Pancreas (tissue), 10 donors: ENCODE data around the gene NOTO. TPM values are rescaled to one million over a fixed set of nuclear protein-coding genes. Genes with fewer than 3 reads are reported as not detected.

ENCODE experiments used
- ATAC-seq, 4 donors: fragments of 200-7000 bp; cut with Tn5 transposase; one replicate each; pipeline versions ENCODE4 v1.8.0 to v1.9.1; 2020; ENCODE audit warnings: mild to moderate bottlenecking in 4 of 4, moderate library complexity in 4 of 4
- DNase-seq, 6 donors: peaks; one replicate each; pipeline ENCODE4 v3.0.0-alpha.2; 2020
- FAIRE-seq: peaks from 2 replicates; lab custom pipeline; 2012; peaks lifted over from hg19 to GRCh38; lab: Jason Lieb, UNC
- H3K27ac ChIP-seq, 4 donors: fragments of 200-600 bp; sonication (generic); 1 replicate in 3 of 4; 2 replicates in 1 of 4; pipeline versions ENCODE4 v1.5.0 to v1.8.0; 2020
- H3K27me3 ChIP-seq, 4 donors: fragments of 200-600 bp; one replicate each; pipeline ENCODE4 v1.8.0; 2021
- H3K36me3 ChIP-seq, 3 donors: fragments of 200-600 bp; sonication (generic) in 1 of 3; one replicate each; pipeline versions ENCODE4 v1.5.0 to v1.8.0; 2020 to 2021
- H3K4me1 ChIP-seq, 3 donors: fragments of 200-600 bp; one replicate each; pipeline ENCODE4 v1.8.0; 2021
- H3K4me3 ChIP-seq, 4 donors: fragments of 200-600 bp; sonication (generic) in 2 of 4; one replicate each; pipeline versions ENCODE4 v1.5.0 to v1.8.0; 2020 to 2021
- H3K9me3 ChIP-seq, 4 donors: fragments of 200-600 bp; one replicate each; pipeline ENCODE4 v1.8.0; 2021
- CTCF ChIP-seq, 4 donors: fragments of 200-600 bp; sonication (generic) in 3 of 4; IDR thresholded peaks; one replicate each; pipeline versions ENCODE4 v1.5.0 to v1.8.0; 2021; ENCODE audit warnings: antibody characterized with exemption in 4 of 4
- WGBS, 2 donors: extraction: QIAGEN DNeasy Blood & Tissue Kit; methylation state at CpG; one replicate each; pipeline ENCODE4 v1.1.7; 2013; 5-methylcytosine and 5-hydroxymethylcytosine counted together
- intact Hi-C, 3 donors: fragments of 100-400 bp; cut with DNase I; formaldehyde crosslinking; loops; one replicate each; pipeline versions ENCODE4 v1.11.1 to v1.14.2; 2022
- polyA plus RNA-seq, 2 donors: library from polyadenylated mRNA; stranded (reverse); fragments of 200-250 nt; gene quantifications; one replicate each; pipeline ENCODE4 v1.2.3, GENCODE V29; 2013
- total RNA-seq, 6 donors: library from RNA; stranded (reverse); fragmentation: NEBNext Ultra II Directional in 4 of 6; extraction: Animal tissue kit (Norgen Biotek cat#: 25700) in 4 of 6; gene quantifications; one replicate each; pipeline versions ENCODE4 v1.2.1 to v1.2.4, GENCODE V29; 2021 to 2023
- donor health status: healthy with polysubstance abuse.
- donor health status: DM: no; HTN: no; CAD: no; lungs with moderate emphysema.
- donor health status: DM: no; HTN: no; CAD: no.
- donor health status: control.
- donor health status: control.
- donor health status: Bipolar disorder and iron deficiency.
- donor health status: DM: yes; HTN: yes; CAD: no.
- donor health status: DM: no; HTN: no; CAD: no.
- donor health status: DM: no; HTN: no; CAD: no.
- donor health status: DM: yes; HTN: yes; CAD: no.

Gene NOTO
- total and polyA plus RNA-seq, 8 donors, result not detected

- no peak for TF ChIP-seq CTCF (IDR thresholded peaks at IDR 0.05)
- DNase-seq (no peak), FAIRE-seq (no peak), ATAC-seq (no peak)
- Histone ChIP-seq H3K36me3 (peaks cover 0 to 28% (median 11%) of the 10 kb centered on the region in 3 donors), H3K27ac (no peak overlapping the region), H3K27me3 (no peaks in the 10 kb centered on the region), H3K4me3 (no peak overlapping the region), H3K4me1 (peaks cover 0 to 5% (median 0%) of the 10 kb centered on the region in 3 donors), H3K9me3 (no peaks in the 10 kb centered on the region)
- intact Hi-C loops, result no loop called here
- 91 to 96% methylated on average over 7 of the region's 7 CpGs for WGBS, 2 donors
Measured at GRCh38 chr2:73254343-73255006, 52.1 kb downstream of the NOTO start.

GRCh38 chr2:73255007-73255644 is 52.8 kb downstream of the NOTO start:
- H3K27ac ChIP-seq, result no peak overlapping the region
- peaks cover 0 to 5% (median 0%) of the 10 kb centered on the region in 3 donors for H3K4me1 ChIP-seq
- ATAC-seq (no peak), DNase-seq (peak in 1 of 6 donors; percentile 62), FAIRE-seq (no peak)
- H3K9me3 ChIP-seq, result no peaks in the 10 kb centered on the region
- peaks cover 0 to 21% (median 5%) of the 10 kb centered on the region in 3 donors for H3K36me3 ChIP-seq
- TF ChIP-seq CTCF (IDR thresholded peaks at IDR 0.05), result no peak
- H3K27me3 ChIP-seq, result no peaks in the 10 kb centered on the region
- no peak overlapping the region for H3K4me3 ChIP-seq
- intact Hi-C loops, result no loop called here
- WGBS, 2 donors, result 53% methylated on average over 4 of the region's 4 CpGs

DNA sequence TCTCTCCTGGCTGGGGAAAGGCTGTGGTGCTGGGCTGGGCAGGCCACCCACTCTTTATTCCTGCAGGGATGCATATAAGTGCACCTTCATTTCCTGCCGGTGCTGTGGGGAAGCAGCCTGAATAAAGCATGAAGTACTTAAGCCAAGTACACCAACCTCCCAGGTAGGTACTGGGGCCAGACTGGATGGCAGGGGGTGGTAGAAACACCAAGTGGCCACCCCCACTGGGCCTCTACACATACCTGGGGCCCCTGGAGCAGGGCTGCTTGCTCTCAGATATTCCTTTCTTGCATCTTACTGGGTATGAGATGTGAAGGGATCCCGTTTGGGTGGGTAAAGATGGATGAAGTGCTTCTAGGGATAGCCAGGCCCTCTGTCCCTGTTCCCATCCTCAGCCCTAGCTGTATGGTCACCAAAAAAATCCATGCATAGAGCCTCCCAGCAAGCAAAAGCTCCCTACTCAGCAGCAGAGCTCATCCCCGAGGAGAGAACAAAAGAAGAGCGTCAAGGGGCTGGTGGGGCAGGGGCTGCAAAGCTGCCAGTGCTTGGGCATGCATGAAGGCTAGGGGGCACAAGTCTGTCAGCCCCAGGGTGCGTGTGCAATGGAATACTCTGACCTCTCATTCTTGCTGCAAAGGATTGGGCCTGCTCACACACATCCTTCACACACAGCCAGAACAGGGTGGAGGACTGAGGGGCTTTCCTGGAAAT is 53.7 kb downstream of the NOTO start:
- H3K9me3 ChIP-seq, result no peaks in the 10 kb centered on the region
- no peaks in the 10 kb centered on the region for H3K4me1 ChIP-seq
- H3K36me3 ChIP-seq, result peaks cover 0 to 17% (median 0%) of the 10 kb centered on the region in 3 donors
- 71 to 72% methylated on average over 5 of the region's 5 CpGs for WGBS, 2 donors
- no peak overlapping the region for H3K27ac ChIP-seq
- ATAC-seq (no peak), FAIRE-seq (no peak), DNase-seq (no peak)
- no peak overlapping the region for H3K4me3 ChIP-seq
- H3K27me3 ChIP-seq, result no peaks in the 10 kb centered on the region
- TF ChIP-seq CTCF (IDR thresholded peaks at IDR 0.05), result no peak
- intact Hi-C loops, result no loop called here

DNA sequence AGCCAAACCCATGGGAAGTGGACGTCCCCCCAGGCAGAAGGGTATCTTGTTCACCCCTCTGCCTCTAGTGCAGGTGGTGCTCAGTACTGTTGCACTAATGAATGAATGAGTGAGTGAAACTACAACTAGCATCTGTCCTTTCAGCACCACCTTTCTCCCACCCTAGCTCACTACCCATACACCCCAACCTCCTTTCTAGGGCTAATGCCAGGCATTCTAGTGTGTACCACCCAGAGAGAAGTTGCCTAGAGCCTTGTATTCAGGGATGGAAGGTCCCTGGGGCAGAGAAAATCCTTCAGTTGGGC is 54.2 kb downstream of the NOTO start:
- ATAC-seq, result no peak
- no peaks in the 10 kb centered on the region for H3K27me3 ChIP-seq
- no peak for FAIRE-seq
- no peak for TF ChIP-seq CTCF (IDR thresholded peaks at IDR 0.05)
- no peak overlapping the region for H3K27ac ChIP-seq
- no peak for DNase-seq
- 23 to 88% methylated on average over 1 of the region's 1 CpG for WGBS, 2 donors
- H3K9me3 ChIP-seq, result no peaks in the 10 kb centered on the region
- intact Hi-C loops, result no loop called here
- H3K4me1 ChIP-seq, result no peaks in the 10 kb centered on the region
- H3K36me3 ChIP-seq, result peaks cover 0 to 17% (median 0%) of the 10 kb centered on the region in 3 donors
- no peak overlapping the region for H3K4me3 ChIP-seq
